ENCODE measurements around the gene CRY2. TPM values are rescaled to one million over a fixed set of nuclear protein-coding genes. Genes with fewer than 3 reads are reported as not detected.

The CRY2 gene
- total and polyA plus RNA-seq, 10 donors = 5.6 to 39.2 (median 32.6) TPM

DNA sequence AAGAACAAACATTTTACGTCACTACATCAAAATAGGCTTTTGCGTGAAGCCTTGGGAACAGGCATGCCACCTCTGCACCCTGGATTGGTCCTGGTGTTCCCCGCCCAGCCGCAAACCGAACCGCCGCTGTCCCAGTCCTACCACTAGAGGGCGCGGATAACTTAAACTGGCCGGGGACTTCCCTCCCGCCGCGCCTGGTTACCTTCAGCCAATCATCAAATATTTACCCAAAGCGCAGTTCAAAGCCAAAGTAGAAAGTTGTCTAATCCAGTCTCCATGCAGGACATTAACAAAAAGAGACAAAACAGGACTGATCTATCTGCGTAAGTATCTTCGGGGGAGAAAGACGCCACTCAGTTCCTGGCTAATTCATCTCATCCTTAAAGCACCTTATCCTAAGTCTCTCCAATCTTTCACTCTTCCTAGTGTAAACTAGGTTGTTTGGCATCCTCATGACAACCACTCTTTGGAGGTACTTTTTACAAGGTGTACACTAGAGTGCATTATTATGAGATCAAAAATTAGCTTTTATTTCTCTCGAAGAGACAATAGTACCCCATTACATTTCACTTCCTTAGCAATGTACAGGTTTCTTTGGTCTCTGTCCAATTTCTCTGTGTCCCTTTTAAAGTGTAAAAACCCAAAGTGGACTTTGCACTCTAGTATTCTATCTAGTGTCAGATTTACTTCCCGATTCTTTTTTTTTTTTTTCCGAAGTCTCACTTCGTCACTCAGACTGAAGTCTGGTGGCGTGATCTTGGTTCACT, 3.9 kb upstream of the CRY2 start:
- intact Hi-C loops (cut with DNase I; ENCODE audit: low total_unique reads) = loop anchor here (5.0 kb wide), 1 partner anchor 74 kb away; the partner anchor contains the start of gene PEX16
- 19 to 22% (median 20%) methylated on average over 21 to 22 of the region's 22 CpGs for WGBS, 5 donors
- peak; percentile 94 for DNase-seq
- no peaks in the 10 kb centered on the region for H3K9me3 ChIP-seq
- TF ChIP-seq POLR2AphosphoS5 (IDR thresholded peaks at IDR 0.05) (peak; percentile 56 to 68 (median 62)), POLR2A (IDR thresholded peaks at IDR 0.05) (no peak)
- TF ChIP-seq, protein P1, sequence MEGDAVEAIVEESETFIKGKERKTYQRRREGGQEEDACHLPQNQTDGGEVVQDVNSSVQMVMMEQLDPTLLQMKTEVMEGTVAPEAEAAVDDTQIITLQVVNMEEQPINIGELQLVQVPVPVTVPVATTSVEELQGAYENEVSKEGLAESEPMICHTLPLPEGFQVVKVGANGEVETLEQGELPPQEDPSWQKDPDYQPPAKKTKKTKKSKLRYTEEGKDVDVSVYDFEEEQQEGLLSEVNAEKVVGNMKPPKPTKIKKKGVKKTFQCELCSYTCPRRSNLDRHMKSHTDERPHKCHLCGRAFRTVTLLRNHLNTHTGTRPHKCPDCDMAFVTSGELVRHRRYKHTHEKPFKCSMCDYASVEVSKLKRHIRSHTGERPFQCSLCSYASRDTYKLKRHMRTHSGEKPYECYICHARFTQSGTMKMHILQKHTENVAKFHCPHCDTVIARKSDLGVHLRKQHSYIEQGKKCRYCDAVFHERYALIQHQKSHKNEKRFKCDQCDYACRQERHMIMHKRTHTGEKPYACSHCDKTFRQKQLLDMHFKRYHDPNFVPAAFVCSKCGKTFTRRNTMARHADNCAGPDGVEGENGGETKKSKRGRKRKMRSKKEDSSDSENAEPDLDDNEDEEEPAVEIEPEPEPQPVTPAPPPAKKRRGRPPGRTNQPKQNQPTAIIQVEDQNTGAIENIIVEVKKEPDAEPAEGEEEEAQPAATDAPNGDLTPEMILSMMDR (IDR thresholded peaks at IDR 0.05 in 8 of 11, conservative IDR thresholded peaks at IDR 0.05 in 3 of 11) = peak; percentile 89 to 97 (median 94)
- peak overlapping the region in 5 of 8 donors; percentile 0 to 61 (median 39) for H3K27ac ChIP-seq
- H3K27me3 ChIP-seq (replicated peaks in 1 of 7) = no peaks in the 10 kb centered on the region
- peaks cover 11 to 29% (median 25%) of the 10 kb centered on the region in 6 donors for H3K4me1 ChIP-seq
- H3K4me3 ChIP-seq = peak overlapping the region in 1 of 8 donors; percentile 36
- H3K36me3 ChIP-seq = no peaks in the 10 kb centered on the region

- Histone ChIP-seq H3K27me3 (replicated peaks in 1 of 7) (no peaks in the 10 kb centered on the region), H3K4me3 (no peak overlapping the region), H3K9me3 (no peaks in the 10 kb centered on the region), H3K36me3 (no peaks in the 10 kb centered on the region), H3K4me1 (peaks cover 23 to 46% (median 41%) of the 10 kb centered on the region in 6 donors), H3K27ac (no peak overlapping the region)
- TF ChIP-seq, protein P1 (IDR thresholded peaks at IDR 0.05 in 8 of 11, conservative IDR thresholded peaks at IDR 0.05 in 3 of 11) = no peak
- TF ChIP-seq POLR2AphosphoS5 (IDR thresholded peaks at IDR 0.05) (no peak), POLR2A (IDR thresholded peaks at IDR 0.05) (no peak)
- no peak for DNase-seq
- 50 to 87% (median 73%) methylated on average over 2 to 3 of the region's 3 CpGs for WGBS, 5 donors
- intact Hi-C loops (cut with DNase I; ENCODE audit: low total_unique reads) = loop anchor here (5.0 kb wide), 1 partner anchor 72 kb away; the partner anchor contains the start of gene PEX16
These were observed 2.3 kb upstream of the CRY2 start for GRCh38 chr11:45844822-45845578.

DNA sequence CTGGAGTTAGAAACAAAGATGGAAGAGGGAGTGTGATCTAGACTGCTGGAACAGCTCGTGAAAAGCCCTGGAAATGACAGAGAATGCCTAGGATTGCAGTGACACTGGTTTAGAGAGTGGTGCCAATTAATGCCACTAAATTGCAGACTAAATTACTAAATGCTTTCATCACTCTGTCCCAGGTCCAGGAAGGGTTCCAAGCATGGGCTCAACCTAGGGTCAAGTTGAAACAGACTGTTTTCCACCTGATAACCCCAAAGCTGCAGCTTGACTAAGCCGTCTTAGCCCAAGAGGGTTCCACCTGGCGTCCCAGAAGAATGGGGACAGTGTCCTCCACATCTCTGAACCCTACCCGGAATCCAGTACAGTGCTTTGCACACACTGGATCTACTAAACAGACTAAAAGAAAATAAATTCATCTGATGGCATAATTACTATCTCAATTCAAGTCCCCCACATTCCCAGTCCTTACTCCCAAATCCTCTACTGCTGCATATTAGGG, 1.1 kb upstream of the CRY2 start:
- Histone ChIP-seq H3K27ac (peak overlapping the region; percentile 85 to 96 (median 92)), H3K4me1 (peaks cover 32 to 58% (median 54%) of the 10 kb centered on the region in 6 donors), H3K4me3 (peak overlapping the region in 2 of 8 donors; percentile 76 to 96), H3K9me3 (no peaks in the 10 kb centered on the region), H3K27me3 (replicated peaks in 1 of 7) (no peaks in the 10 kb centered on the region), H3K36me3 (peaks cover 0 to 7% (median 0%) of the 10 kb centered on the region in 6 donors)
- DNase-seq = no peak
- WGBS, 5 donors = 73 to 80% (median 76%) methylated on average over 4 of the region's 4 CpGs
- no peak for TF ChIP-seq POLR2AphosphoS5 (IDR thresholded peaks at IDR 0.05)
- TF ChIP-seq POLR2A (IDR thresholded peaks at IDR 0.05) = no peak
- TF ChIP-seq, protein P1 (IDR thresholded peaks at IDR 0.05 in 8 of 11, conservative IDR thresholded peaks at IDR 0.05 in 3 of 11) = no peak
- intact Hi-C loops (cut with DNase I; ENCODE audit: low total_unique reads) = no loop called here

Measured in spleen (tissue), 11 donors.